H9 (cell line): Measurements from ENCODE around the gene NCOR2. TPM values are rescaled to one million over a fixed set of nuclear protein-coding genes. Genes with fewer than 3 reads are reported as not detected.

ENCODE experiments used
- DNase-seq: peaks from one replicate; pipeline ENCODE4 v3.0.0-alpha.2; 2017
- H2AFZ ChIP-seq: one replicate; pipeline ENCODE4 v1.6.1; 2013; ENCODE audit warnings: mild to moderate bottlenecking, low read length, control low read depth, moderate library complexity
- H2AK5ac ChIP-seq: 2 replicates; pipeline ENCODE4 v1.6.1; 2013; ENCODE audit warnings: low read length, control low read depth, mixed read lengths; ENCODE audit not compliant: insufficient read length
- H2BK120ac ChIP-seq: one replicate; pipeline ENCODE4 v1.6.1; 2013; ENCODE audit warnings: low read depth, mild to moderate bottlenecking, low read length, control low read depth, inconsistent platforms; ENCODE audit not compliant: poor library complexity, severe bottlenecking
- H2BK12ac ChIP-seq: 2 replicates; pipeline ENCODE4 v1.6.1; 2013; ENCODE audit warnings: low read length, control low read depth, mixed read lengths, low read depth; ENCODE audit not compliant: insufficient read length
- H2BK15ac ChIP-seq: 2 replicates; pipeline ENCODE4 v1.6.1; 2013; ENCODE audit warnings: low read depth, low read length, control low read depth
- H2BK20ac ChIP-seq: one replicate; pipeline ENCODE4 v1.6.1; 2013; ENCODE audit warnings: low read depth, mild to moderate bottlenecking, low read length, control low read depth, inconsistent platforms; ENCODE audit not compliant: poor library complexity, severe bottlenecking
- H2BK5ac ChIP-seq: 2 replicates; pipeline ENCODE4 v1.6.1; 2013; ENCODE audit warnings: low read length, control low read depth, mixed read lengths; ENCODE audit not compliant: insufficient read length
- H3K14ac ChIP-seq: 2 replicates; pipeline ENCODE4 v1.6.1; 2013; ENCODE audit warnings: low read length, control low read depth; ENCODE audit not compliant: insufficient read depth
- H3K18ac ChIP-seq: 2 replicates; pipeline ENCODE4 v1.6.1; 2013; ENCODE audit warnings: low read depth, mild to moderate bottlenecking, mixed read lengths, low read length, control low read depth; ENCODE audit not compliant: insufficient read length
- H3K23ac ChIP-seq: 2 replicates; pipeline ENCODE4 v1.6.1; 2013; ENCODE audit warnings: low read length, control low read depth, mixed read lengths, low read depth; ENCODE audit not compliant: insufficient read length
- H3K23me2 ChIP-seq: 2 replicates; pipeline ENCODE4 v1.6.1; 2013; ENCODE audit warnings: low read depth, mild to moderate bottlenecking, mixed read lengths, low read length, control low read depth; ENCODE audit not compliant: insufficient read length, poor library complexity, severe bottlenecking
- H3K27ac ChIP-seq: 2 replicates; pipeline ENCODE4 v1.5.1; 2013; ENCODE audit warnings: low read length, control low read depth, mixed read lengths, low read depth; ENCODE audit not compliant: insufficient read length
- H3K27me3 ChIP-seq: 2 replicates; pipeline ENCODE4 v1.6.1; 2013; ENCODE audit warnings: low read length, control low read depth, inconsistent platforms; ENCODE audit not compliant: insufficient read depth
- H3K4ac ChIP-seq: 2 replicates; pipeline ENCODE4 v1.6.1; 2013; ENCODE audit warnings: low read depth, mild to moderate bottlenecking, control low read depth, inconsistent platforms, low read length, moderate library complexity
- H3K4me1 ChIP-seq: 2 replicates; pipeline ENCODE4 v1.6.1; 2013; ENCODE audit warnings: low read length, control low read depth, inconsistent platforms; ENCODE audit not compliant: insufficient read depth
- H3K4me2 ChIP-seq: 2 replicates; pipeline ENCODE4 v1.6.1; 2013; ENCODE audit warnings: low read length, control low read depth, mixed read lengths; ENCODE audit not compliant: insufficient read length, insufficient read depth
- H3K56ac ChIP-seq: 2 replicates; pipeline ENCODE4 v1.6.1; 2013; ENCODE audit warnings: low read depth, mild to moderate bottlenecking, mixed read lengths, low read length, control low read depth; ENCODE audit not compliant: insufficient read length
- H3K79me1 ChIP-seq: 2 replicates; pipeline ENCODE4 v1.6.1; 2013; ENCODE audit warnings: low read depth, mild to moderate bottlenecking, moderate library complexity, low read length, control low read depth, inconsistent platforms; ENCODE audit not compliant: insufficient read depth, poor library complexity, severe bottlenecking
- H3K79me2 ChIP-seq: 2 replicates; pipeline ENCODE4 v1.6.1; 2013; ENCODE audit warnings: low read length, control low read depth, inconsistent platforms; ENCODE audit not compliant: insufficient read depth
- H3K9ac ChIP-seq: 2 replicates; pipeline ENCODE4 v1.6.1; 2013; ENCODE audit warnings: low read length, control low read depth, mixed read lengths; ENCODE audit not compliant: insufficient read length; ENCODE audit errors: extremely low read depth
- H3K9me3 ChIP-seq: one replicate; pipeline ENCODE4 v1.6.1; 2013; ENCODE audit warnings: low read depth, low read length, inconsistent platforms; ENCODE audit not compliant: control insufficient read depth
- H3T11ph ChIP-seq: one replicate; pipeline ENCODE4 v1.6.1; 2013; ENCODE audit warnings: mild to moderate bottlenecking, low read length, control low read depth, inconsistent platforms
- H4K20me1 ChIP-seq: one replicate; pipeline ENCODE4 v1.6.1; 2013; ENCODE audit not compliant: control insufficient read depth, insufficient read length, insufficient read depth
- H4K5ac ChIP-seq: 2 replicates; pipeline ENCODE4 v1.6.1; 2013; ENCODE audit warnings: low read depth, mild to moderate bottlenecking, mixed read lengths, low read length, control low read depth; ENCODE audit not compliant: insufficient read length
- H4K8ac ChIP-seq: replicated peaks from 2 replicates; pipeline ENCODE4 v1.6.1; 2013; ENCODE audit warnings: low read length, control low read depth, mixed read lengths, low read depth; ENCODE audit not compliant: insufficient read length
- H4K91ac ChIP-seq: 2 replicates; pipeline ENCODE4 v1.6.1; 2013; ENCODE audit warnings: low read depth, mild to moderate bottlenecking, moderate library complexity, mixed read lengths, low read length, control low read depth; ENCODE audit not compliant: insufficient read length
- H3K27ac Mint-ChIP-seq, 3 experiments: 2 replicates in 2 of 3; 3 replicates in 1 of 3; pipeline ENCODE4 v1.8.0; 2020 to 2021; ENCODE audit warnings: mixed read lengths in 3 of 3, mild to moderate bottlenecking in 1 of 3, moderate library complexity in 1 of 3
- H3K27me3 Mint-ChIP-seq: 2 replicates; pipeline ENCODE4 v1.8.0; 2021; ENCODE audit warnings: low read depth, mild to moderate bottlenecking, moderate library complexity, mixed read lengths
- H3K36me3 Mint-ChIP-seq, 3 experiments: 2 replicates in 2 of 3; 3 replicates in 1 of 3; pipeline ENCODE4 v1.8.0; 2020 to 2021; ENCODE audit warnings: low read depth in 3 of 3, mixed read lengths in 3 of 3; ENCODE audit not compliant: insufficient read depth in 1 of 3
- H3K4me1 Mint-ChIP-seq, 2 experiments: 2 replicates each; pipeline ENCODE4 v1.8.0; 2020; ENCODE audit warnings: mixed read lengths in 2 of 2
- H3K4me3 Mint-ChIP-seq, 2 experiments: 2 replicates in 1 of 2; 3 replicates in 1 of 2; pipeline ENCODE4 v1.8.0; 2020 to 2021; ENCODE audit warnings: mild to moderate bottlenecking in 2 of 2, mixed read lengths in 2 of 2, moderate library complexity in 1 of 2
- H3K9me3 Mint-ChIP-seq, 2 experiments: 2 replicates in 1 of 2; 3 replicates in 1 of 2; pipeline ENCODE4 v1.8.0; 2020; ENCODE audit warnings: mild to moderate bottlenecking in 2 of 2, mixed read lengths in 2 of 2, moderate library complexity in 1 of 2
- CTCF ChIP-seq: fragments of 200-600 bp; sonication (generic); conservative IDR thresholded peaks from 3 replicates; pipeline ENCODE4 v1.8.0; 2021; ENCODE audit warnings: antibody characterized with exemption, mild to moderate bottlenecking
- WGBS: extraction: QIAGEN DNeasy Blood & Tissue Kit; methylation state at CpG from one replicate; pipeline ENCODE4 v1.1.7; 2013; ENCODE audit warnings: missing lambda C conversion rate, low lambda C conversion rate, mixed read lengths; ENCODE audit not compliant: insufficient read length; ENCODE audit errors: extremely low coverage; 5-methylcytosine and 5-hydroxymethylcytosine counted together
- total RNA-seq: library from RNA; stranded (reverse); gene quantifications from 2 replicates; pipeline ENCODE4 v1.2.1, GENCODE V29; 2021

NCOR2 gene
- total RNA-seq, 1 experiment from 2014 or later: 226 TPM

GRCh38 chr12:124563401-124563800 is 4.0 kb downstream of the NCOR2 start:
- H3K36me3 Mint-ChIP-seq: peaks cover 6 to 8% (median 7%) of the 10 kb centered on the region in 3 experiments; a peak in 6 of 7 replicates
- no peak overlapping the region for H3K14ac ChIP-seq
- peaks cover 12% of the 10 kb centered on the region; the same call in 1 of the 2 replicates for H3K4me1 ChIP-seq
- peaks cover 5% of the 10 kb centered on the region for H3K79me1 ChIP-seq
- no peak overlapping the region for H3K4me2 ChIP-seq
- no peaks in the 10 kb centered on the region for H3K27me3 ChIP-seq
- no peak overlapping the region for H3K18ac ChIP-seq
- no peak overlapping the region for H3K9ac ChIP-seq
- 0 out of 5 replicates have a peak overlapping the region, but pooled peaks of 1 of the 2 experiments have one; percentile 52 for H3K4me3 Mint-ChIP-seq
- H3K56ac ChIP-seq: no peak overlapping the region
- H3K23ac ChIP-seq: no peak overlapping the region
- no peaks in the 10 kb centered on the region for H3K27me3 Mint-ChIP-seq
- no peak overlapping the region for H2BK5ac ChIP-seq
- no CpG with 5 or more reads among the region's 11 CpGs for WGBS
- H2BK20ac ChIP-seq: no peak overlapping the region
- no peaks in the 10 kb centered on the region for H4K20me1 ChIP-seq
- H2AFZ ChIP-seq: no peak overlapping the region
- TF ChIP-seq CTCF: no peak
- peaks cover 64% of the 10 kb centered on the region; the same call in 1 of the 2 replicates for H3K79me2 ChIP-seq
- H2BK15ac ChIP-seq: no peak overlapping the region
- no peaks in the 10 kb centered on the region for H3K9me3 ChIP-seq
- peaks cover 50 to 63% of the 10 kb centered on the region in 2 experiments for H3K4me1 Mint-ChIP-seq
- H3K9me3 Mint-ChIP-seq: no peaks in the 10 kb centered on the region
- H3K27ac ChIP-seq: no peak overlapping the region
- H3K4ac ChIP-seq: no peak overlapping the region
- peaks cover 10% of the 10 kb centered on the region for H3K23me2 ChIP-seq
- no peak overlapping the region for H3T11ph ChIP-seq
- H4K5ac ChIP-seq: no peak overlapping the region
- H4K8ac ChIP-seq: no peak overlapping the region
- DNase-seq: no peak
- H2BK12ac ChIP-seq: no peak overlapping the region
- H4K91ac ChIP-seq: no peak overlapping the region
- no peak overlapping the region for H2BK120ac ChIP-seq
- H2AK5ac ChIP-seq: no peak overlapping the region
- H3K27ac Mint-ChIP-seq: peak overlapping the region in 2 of 3 experiments; percentile 44 to 77; a peak in 1 of 7 replicates
